Fibroblast of lung (primary cell): ENCODE results near the gene TSPYL4. TPM values are rescaled to one million over a fixed set of nuclear protein-coding genes. Genes with fewer than 3 reads are reported as not detected.

Experiments used
- DNase-seq, 2 donors: peaks; one replicate each; pipeline versions ENCODE4 v3.0.0 to v3.0.0-alpha.2; 2010; ENCODE audit warnings: low read depth in 2 of 2
- H2AFZ ChIP-seq: 2 replicates; pipeline ENCODE4 v1.5.1; 2012; ENCODE audit warnings: low read length, control low read depth, inconsistent platforms
- H3K27ac ChIP-seq: 2 replicates; pipeline ENCODE4 v1.5.1; 2011; ENCODE audit warnings: low read length, control low read depth; ENCODE audit not compliant: insufficient read depth
- H3K27me3 ChIP-seq: 2 replicates; pipeline ENCODE4 v1.5.1; 2011; ENCODE audit warnings: mild to moderate bottlenecking, low read length; ENCODE audit not compliant: control insufficient read depth, insufficient read depth
- H3K36me3 ChIP-seq: 2 replicates; pipeline ENCODE4 v1.5.1; 2011; ENCODE audit warnings: low read length; ENCODE audit not compliant: control insufficient read depth, insufficient read depth
- H3K4me1 ChIP-seq: 2 replicates; pipeline ENCODE4 v1.5.1; 2011; ENCODE audit warnings: low read length; ENCODE audit not compliant: control insufficient read depth, insufficient read depth; ENCODE audit errors: extremely low read depth
- H3K4me2 ChIP-seq: 2 replicates; pipeline ENCODE4 v1.5.1; 2011; ENCODE audit warnings: low read length, control low read depth; ENCODE audit not compliant: insufficient read depth; ENCODE audit errors: extremely low read depth
- H3K4me3 ChIP-seq, 4 experiments: fragments of 200-600 bp in 1 of 4; sonication (generic) in 1 of 4; replicated peaks in 1 of 4; 2 replicates each; pipeline ENCODE4 v1.5.1; 2011 to 2016; ENCODE audit warnings: low read length in 4 of 4, low read depth in 3 of 4, mild to moderate bottlenecking in 3 of 4, control low read depth in 2 of 4, inconsistent platforms in 1 of 4, mixed read lengths in 1 of 4; ENCODE audit not compliant: insufficient read depth in 1 of 4; ENCODE audit errors: control extremely low read depth in 1 of 4
- H3K79me2 ChIP-seq: 2 replicates; pipeline ENCODE4 v1.5.1; 2012; ENCODE audit warnings: mild to moderate bottlenecking, low read length, inconsistent platforms; ENCODE audit not compliant: control insufficient read depth, insufficient read depth
- H3K9ac ChIP-seq: 2 replicates; pipeline ENCODE4 v1.5.1; 2011; ENCODE audit warnings: mild to moderate bottlenecking, low read length, control low read depth; ENCODE audit not compliant: insufficient read depth
- H3K9me3 ChIP-seq: 2 replicates; pipeline ENCODE4 v1.5.1; 2012; ENCODE audit warnings: low read depth, low read length; ENCODE audit not compliant: control insufficient read depth, insufficient read depth
- H4K20me1 ChIP-seq: 2 replicates; pipeline ENCODE4 v1.5.1; 2011; ENCODE audit warnings: low read length; ENCODE audit not compliant: control insufficient read depth, insufficient read depth; ENCODE audit errors: extremely low read depth
- CTCF ChIP-seq, 2 donors: IDR thresholded peaks in 1 of 2; conservative IDR thresholded peaks in 1 of 2; 1 replicate in 1 of 2; 2 replicates in 1 of 2; pipeline ENCODE4 v1.5.1; 2011 to 2012; ENCODE audit warnings: low read length in 2 of 2, control low read depth in 1 of 2, inconsistent platforms in 1 of 2, low read depth in 1 of 2, mild to moderate bottlenecking in 1 of 2
- EZH2 ChIP-seq: IDR thresholded peaks from 2 replicates; pipeline ENCODE4 v1.5.1; 2012; ENCODE audit warnings: low read length, control low read depth, mild to moderate bottlenecking; ENCODE audit errors: missing control alignments
- polyA plus RNA-seq, 2 donors: library from polyadenylated mRNA; depleted of rRNA in 1 of 2; stranded (reverse) in 1 of 2; unstranded in 1 of 2; fragments of >200 nt; gene quantifications; 2 replicates each; pipeline ENCODE4 v1.2.1, GENCODE V29; 2011 to 2012; ENCODE audit warnings: missing spikeins in 1 of 2
- total RNA-seq: library from RNA; depleted of rRNA; stranded (reverse); fragments of >200 nt; gene quantifications from 2 replicates; pipeline ENCODE4 v1.2.1, GENCODE V29; 2014

The TSPYL4 gene
- total and polyA plus RNA-seq, 2 donors (not counting 1 experiment from before 2014, with no cell fraction given): 5.3 to 25.0 TPM

DNA sequence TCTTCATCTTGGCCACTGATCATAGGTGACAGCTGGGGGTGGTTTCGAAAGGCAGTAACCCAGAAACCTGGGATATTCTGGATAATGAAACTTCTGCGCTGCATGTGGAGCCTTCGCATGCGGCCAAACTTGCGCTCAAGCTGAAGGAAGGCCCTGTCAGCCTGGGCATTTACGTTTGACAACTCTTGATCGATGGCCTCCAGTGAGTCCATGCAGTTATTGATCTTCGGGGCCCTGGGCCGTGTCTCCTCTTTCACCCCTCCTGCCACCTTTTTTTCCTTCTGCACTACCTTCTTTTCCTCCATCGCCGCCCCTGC lies 729 bp downstream of the TSPYL4 start:
- peak overlapping the region; percentile 96 for H3K9ac ChIP-seq
- no peaks in the 10 kb centered on the region for H3K27me3 ChIP-seq
- H3K79me2 ChIP-seq: peaks cover 51% of the 10 kb centered on the region
- peak overlapping the region; percentile 96 to 99 (median 99) for H3K4me3 ChIP-seq
- H3K4me2 ChIP-seq: peak overlapping the region; percentile 92
- no peaks in the 10 kb centered on the region for H3K9me3 ChIP-seq
- TF ChIP-seq EZH2 (no peak), CTCF (conservative IDR thresholded peaks at IDR 0.05 in 1 of 2, IDR thresholded peaks at IDR 0.05 in 1 of 2; ENCODE audit: low read depth in 1 of 2, low read length in 2 of 2) (no peak)
- peak overlapping the region; percentile 82 for H2AFZ ChIP-seq
- H3K36me3 ChIP-seq: peaks cover 2% of the 10 kb centered on the region
- peak overlapping the region; percentile 97 for H3K27ac ChIP-seq
- no peak for DNase-seq
- peaks cover 7% of the 10 kb centered on the region for H3K4me1 ChIP-seq
- H4K20me1 ChIP-seq: no peaks in the 10 kb centered on the region

DNA sequence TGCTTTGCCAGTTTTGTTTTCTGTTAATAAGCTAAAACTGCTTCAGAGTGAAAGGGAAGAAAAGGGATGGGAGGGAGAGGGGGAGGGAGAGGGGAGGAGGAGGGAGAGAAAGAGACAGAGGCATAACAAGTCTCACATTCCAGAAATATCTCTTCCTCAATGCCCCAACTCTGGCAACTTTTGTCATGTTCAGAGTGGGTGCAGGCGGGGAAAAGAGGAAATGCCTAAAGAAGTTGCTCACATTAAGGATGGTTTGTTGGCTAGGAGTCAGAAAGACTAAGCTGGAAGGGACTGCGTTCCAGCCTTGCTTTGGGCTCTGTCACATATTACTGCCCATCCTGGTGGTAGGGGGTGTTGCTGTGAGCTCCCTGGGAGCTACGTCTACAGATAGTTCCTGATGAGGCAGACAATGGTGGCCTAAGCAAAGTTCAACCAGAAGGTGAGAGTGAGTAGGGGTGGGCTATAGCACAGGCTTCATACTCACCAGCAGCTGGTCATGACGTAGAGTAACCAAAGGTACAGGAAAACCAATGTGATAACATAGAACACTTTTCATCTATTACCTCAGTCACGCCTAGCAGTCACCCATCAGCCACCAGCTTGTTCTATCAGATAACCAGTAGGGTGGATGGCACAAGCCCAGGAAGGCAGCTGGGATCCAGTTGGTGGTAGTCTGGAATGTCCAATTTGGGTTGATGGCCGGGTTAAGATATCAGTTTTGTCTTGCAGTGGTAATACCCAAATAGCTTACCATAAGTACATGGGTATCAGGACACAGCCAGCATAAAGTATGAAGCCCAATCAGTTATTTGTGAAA lies 2.1 kb downstream of the TSPYL4 start:
- H3K36me3 ChIP-seq: peaks cover 2% of the 10 kb centered on the region
- no peak overlapping the region for H2AFZ ChIP-seq
- TF ChIP-seq EZH2 (no peak), CTCF (conservative IDR thresholded peaks at IDR 0.05 in 1 of 2, IDR thresholded peaks at IDR 0.05 in 1 of 2; ENCODE audit: low read depth in 1 of 2, low read length in 2 of 2) (no peak)
- no peaks in the 10 kb centered on the region for H3K27me3 ChIP-seq
- peak overlapping the region; percentile 92 for H3K4me2 ChIP-seq
- peak overlapping the region; percentile 21 to 99 (median 63) for H3K4me3 ChIP-seq
- peak; percentile 26 to 88 for DNase-seq
- H3K79me2 ChIP-seq: peaks cover 51% of the 10 kb centered on the region
- H3K4me1 ChIP-seq: peaks cover 7% of the 10 kb centered on the region
- H3K27ac ChIP-seq: peak overlapping the region; percentile 16
- H4K20me1 ChIP-seq: no peaks in the 10 kb centered on the region
- H3K9me3 ChIP-seq: no peaks in the 10 kb centered on the region
- H3K9ac ChIP-seq: no peak overlapping the region

GRCh38 chr6:116248577-116248976 lies 5.3 kb downstream of the TSPYL4 start:
- no peak for DNase-seq
- H3K27ac ChIP-seq: no peak overlapping the region
- no peak overlapping the region for H3K9ac ChIP-seq
- peaks cover 7% of the 10 kb centered on the region for H3K4me1 ChIP-seq
- H3K4me2 ChIP-seq: no peak overlapping the region
- no peaks in the 10 kb centered on the region for H3K9me3 ChIP-seq
- no peaks in the 10 kb centered on the region for H3K27me3 ChIP-seq
- no peak overlapping the region for H3K4me3 ChIP-seq
- H3K79me2 ChIP-seq: peaks cover 44% of the 10 kb centered on the region
- TF ChIP-seq EZH2: no peak
- no peak for TF ChIP-seq CTCF (conservative IDR thresholded peaks at IDR 0.05 in 1 of 2, IDR thresholded peaks at IDR 0.05 in 1 of 2; ENCODE audit: low read depth in 1 of 2, low read length in 2 of 2)
- H4K20me1 ChIP-seq: no peaks in the 10 kb centered on the region
- H2AFZ ChIP-seq: no peak overlapping the region
- H3K36me3 ChIP-seq: peaks cover 2% of the 10 kb centered on the region
